Cerebellar nuclear complex (tissue), 1 donor: ENCODE results near the gene SIGLEC1.

Experiments used
- DNase-seq, 2 experiments: peaks; one replicate each; lab custom pipeline; 2025; lab: John Stamatoyannopoulos, UW

The SIGLEC1 gene

GRCh38 chr20:3744806-3745685, 32.6 kb upstream of the SIGLEC1 start:
- DNase-seq: no peak

DNA sequence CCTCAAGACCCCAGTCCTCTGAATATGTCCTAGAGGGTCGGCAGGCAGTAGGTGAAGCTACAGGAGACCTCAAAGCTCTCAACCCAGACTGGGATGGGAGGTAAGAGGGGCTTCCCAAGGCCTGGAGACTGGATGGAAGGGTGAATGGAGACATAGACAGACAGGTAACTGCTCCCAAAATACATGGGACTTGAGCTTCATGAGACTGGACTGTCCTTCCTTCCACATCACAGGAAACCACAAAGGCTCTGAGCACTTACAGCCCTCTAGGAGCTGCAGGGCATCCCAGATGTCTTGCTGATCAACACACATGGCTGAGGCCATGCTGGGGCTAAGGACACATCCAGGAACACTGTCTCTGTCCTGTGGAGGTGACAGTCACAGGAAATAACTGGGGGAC, 31.6 kb upstream of the SIGLEC1 start:
- DNase-seq: no peak

- DNase-seq: no peak
These were observed 30.9 kb upstream of the SIGLEC1 start for GRCh38 chr20:3743251-3743650.

- no peak for DNase-seq
These were observed 29.5 kb upstream of the SIGLEC1 start for GRCh38 chr20:3741836-3742458.

DNA sequence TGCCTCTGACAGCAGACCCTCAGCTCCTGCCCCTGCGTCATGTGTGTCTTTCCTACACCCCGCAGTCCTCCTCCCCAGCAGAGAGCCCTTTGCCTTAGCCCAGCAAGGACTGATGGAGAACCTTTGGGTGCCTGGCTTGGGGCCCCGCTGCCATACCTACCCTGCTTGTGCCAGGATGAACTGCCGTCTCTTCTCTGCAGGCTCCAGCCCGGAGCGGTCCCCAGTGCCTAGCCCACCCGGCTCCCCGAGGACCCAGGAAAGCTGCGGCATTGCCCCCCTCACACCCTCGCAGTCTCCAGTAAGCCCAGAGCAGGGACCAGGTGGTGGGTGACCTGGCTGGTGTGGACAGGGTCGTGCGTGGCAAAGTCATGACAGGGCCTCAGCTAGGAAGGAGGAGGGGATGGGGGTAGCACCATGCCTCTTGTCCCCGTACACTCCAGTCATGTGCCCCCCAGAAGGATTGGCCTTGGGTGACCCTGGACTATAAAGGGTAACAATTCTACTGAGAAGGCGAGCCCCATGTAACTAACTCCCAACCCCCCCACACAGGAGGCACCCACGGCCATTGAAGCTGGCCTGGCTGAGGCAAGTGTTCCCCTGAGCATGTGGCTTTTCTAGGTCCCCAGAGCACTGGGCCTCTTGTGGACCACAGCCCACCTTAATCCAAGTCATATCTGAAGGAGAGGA, 28.4 kb upstream of the SIGLEC1 start:
- no peak for DNase-seq

GRCh38 chr20:3739926-3740451, 27.6 kb upstream of the SIGLEC1 start:
- no peak for DNase-seq

GRCh38 chr20:3739054-3739925, 26.9 kb upstream of the SIGLEC1 start:
- DNase-seq: no peak

DNA sequence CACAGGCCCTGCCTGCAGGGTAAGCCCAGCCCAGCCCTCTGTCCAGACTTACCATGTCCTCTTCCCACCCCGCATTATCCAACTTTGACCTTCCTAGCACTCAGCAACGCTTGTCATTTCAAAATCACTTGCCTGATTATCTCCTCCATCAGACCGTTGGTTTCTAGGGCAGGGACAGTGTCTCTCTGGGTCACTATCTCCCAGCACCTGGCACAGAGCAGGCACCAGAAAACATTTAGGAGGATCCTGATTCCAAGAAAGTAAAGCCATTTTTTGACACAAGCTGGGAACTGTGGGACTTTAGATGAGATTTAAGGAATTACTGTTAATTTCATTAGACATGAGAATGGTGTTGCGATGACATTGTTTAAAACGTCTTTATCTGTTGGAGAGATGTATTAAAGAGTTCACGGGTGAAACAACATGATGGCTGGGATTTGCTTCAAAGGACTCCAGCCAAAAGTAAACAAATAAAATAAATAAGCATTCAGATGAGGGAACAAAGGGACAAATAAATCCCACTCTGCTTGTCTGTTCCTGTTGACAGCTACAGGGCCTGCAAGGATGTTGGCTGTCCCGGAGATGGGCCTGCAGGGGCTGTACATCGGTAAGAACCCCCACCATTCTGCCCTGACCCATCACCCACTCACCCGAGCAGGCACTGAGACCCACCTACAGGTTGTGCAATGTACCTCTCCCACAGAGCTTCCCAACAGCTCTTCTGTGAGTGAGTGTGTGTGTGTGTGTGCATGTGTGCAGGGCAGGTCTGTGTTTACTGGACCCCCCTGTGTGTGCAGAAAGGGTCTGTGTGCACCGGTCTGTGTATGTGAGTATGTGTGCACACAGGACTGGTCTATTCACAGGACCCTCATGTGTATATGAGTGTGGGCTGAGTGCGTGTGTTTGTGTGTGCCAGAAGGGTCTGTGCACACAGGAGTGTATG, 26.0 kb upstream of the SIGLEC1 start:
- no peak for DNase-seq

- no peak for DNase-seq
These were observed 23.4 kb upstream of the SIGLEC1 start for GRCh38 chr20:3735768-3736167.

DNA sequence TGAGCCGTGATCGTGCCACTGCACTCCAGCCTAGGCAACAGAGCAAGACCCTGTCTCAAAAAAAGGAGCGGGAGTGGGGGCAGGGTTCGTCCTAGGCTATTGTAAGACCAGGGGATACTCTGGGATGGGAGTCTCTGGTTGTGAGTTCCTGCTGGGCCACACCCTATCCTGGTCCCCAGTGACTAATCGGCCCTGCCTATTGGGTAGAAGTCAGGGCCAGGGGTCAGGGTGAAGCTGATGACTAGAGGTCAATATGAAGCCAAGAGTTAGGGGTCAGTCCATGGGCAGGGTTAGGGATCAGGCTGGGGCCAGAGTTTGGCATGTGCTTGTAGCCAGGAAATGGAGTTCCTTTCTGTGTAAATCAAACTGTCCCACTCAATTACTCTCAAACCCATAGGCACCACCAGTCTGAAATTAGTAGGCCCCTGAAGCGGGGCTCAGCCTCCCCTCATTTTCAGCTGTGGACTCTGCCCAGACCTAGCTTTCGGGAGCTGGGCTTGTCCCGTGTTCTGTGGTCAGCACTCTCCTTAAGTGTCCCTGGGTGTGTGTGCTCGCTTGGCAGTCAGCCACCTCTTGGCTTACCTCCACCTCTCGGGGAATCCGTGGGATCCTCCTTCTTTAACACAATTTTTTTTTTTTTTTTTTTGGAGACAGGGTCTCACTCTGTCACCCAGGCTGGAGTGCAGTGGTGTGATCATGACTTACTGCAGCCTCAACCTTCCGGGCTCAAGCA, 21.9 kb upstream of the SIGLEC1 start:
- no peak for DNase-seq

- no peak for DNase-seq
These were observed 21.0 kb upstream of the SIGLEC1 start for GRCh38 chr20:3733119-3733995.

DNA sequence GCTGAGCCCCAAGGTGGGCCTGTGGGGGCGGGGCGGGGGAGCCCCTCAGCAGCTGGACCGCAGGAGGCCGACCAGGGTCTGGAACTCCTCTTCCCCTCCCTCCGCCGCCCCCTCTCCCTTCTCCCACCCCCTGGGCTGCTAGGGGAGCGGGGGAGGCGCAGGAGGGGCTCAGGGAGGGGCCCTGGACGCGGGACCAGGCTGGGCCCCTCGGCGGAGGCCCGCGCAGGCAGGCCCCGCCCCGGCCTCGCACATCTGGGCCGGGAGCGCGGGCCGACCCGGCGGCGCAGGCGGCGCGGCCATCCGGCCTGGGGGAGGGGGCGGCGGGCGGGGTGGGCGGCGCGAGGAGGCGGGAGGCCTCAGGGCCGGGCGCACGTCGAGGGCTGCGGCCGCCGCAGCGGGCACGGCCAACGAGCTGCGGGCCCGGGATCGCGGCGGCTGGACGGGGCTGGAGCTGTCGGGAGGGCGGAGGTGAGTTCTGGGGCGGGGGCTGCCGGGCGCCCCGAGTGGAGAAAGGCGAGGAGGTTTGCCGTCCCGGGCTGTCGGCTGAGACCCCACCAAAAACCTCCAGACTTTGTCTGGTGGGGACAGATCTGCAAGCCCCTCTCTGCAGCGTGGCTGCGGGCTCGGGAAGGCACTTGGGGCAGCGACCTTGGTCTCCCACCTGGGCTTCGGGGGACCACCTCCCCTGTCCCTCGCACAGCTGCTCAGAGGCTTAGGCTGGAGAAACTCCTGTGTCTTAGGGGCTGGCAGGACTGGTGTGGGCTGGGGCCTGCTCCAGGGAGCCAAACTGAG, 20.1 kb upstream of the SIGLEC1 start, which contains the start of gene HSPA12B:
HSPA12B (plus strand) TSS at position 359 of the 792 bp plus-strand sequence. CDS start 5,990 bp downstream, outside the sequence.
- DNase-seq: no peak

- DNase-seq: no peak
These were observed 19.5 kb upstream of the SIGLEC1 start for GRCh38 chr20:3731944-3732326.

DNA sequence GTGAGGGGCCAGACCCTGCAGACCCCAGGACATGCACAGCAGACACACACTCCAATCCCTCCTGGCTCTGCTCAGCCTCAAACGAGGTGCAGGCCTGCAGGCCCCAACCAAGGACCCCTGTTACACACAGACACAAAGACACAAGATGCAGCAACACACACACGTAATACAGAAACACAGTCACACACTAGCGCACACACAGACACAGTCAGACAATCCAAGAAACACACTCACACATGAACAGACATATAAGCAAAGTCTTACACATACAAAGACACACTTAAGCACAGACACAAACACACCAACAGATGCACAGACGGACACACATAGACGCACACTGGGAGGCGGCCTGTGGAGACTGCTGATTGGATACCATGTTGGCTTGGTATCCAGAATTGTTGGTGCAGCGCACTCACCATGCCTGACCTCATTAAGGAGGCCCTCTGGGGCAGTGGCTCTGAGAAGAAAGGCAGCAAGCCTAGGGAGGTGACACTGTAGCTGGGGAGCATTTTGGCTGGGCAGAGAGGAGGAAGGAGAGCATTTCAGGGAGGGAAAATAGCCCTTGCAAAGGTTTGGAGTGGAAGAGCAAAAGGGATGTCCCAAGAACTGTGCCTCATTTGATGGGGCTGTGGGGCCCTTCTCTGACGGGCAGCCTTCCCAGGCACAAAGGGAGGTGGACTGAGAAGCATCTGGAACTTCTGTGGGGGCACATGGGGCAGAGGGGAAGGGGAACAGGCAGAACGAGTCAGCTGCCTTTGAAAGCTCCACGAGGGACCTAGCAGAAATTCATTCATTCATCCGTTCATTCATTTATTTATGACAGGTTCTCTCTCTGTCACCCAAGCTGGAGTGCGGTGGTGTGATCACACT, 18.6 kb upstream of the SIGLEC1 start:
- DNase-seq: no peak

- DNase-seq: no peak
These were observed 17.6 kb upstream of the SIGLEC1 start for GRCh38 chr20:3729811-3730540.

DNA sequence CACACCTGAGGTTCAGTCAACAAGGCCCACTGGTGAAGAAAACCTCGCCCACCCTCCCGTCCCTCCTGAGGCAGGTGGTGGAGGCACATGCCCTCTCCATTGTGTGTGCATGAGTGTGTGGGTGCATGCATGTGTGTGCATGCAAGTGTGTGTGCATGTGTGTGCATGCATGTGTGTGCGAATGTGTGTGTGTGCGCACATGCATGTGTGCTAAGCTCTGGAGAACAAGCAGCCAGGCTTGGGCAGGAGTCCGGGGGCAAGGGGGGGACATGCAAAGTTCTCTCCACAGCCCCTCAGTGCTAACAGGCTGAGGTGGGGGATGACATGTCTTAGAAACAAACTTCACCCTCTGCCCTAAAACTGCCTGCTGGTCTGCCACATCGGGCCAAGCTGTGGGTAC, 17.0 kb upstream of the SIGLEC1 start:
- no peak for DNase-seq
